DMS153 (cell line): ENCODE measurements around the gene KAT2A.
A peak's percentile ranks its signal among the peaks of the same experiment; 100 is the strongest.

Experiments
- DNase-seq: peaks from one replicate; lab custom pipeline; 2025; lab: John Stamatoyannopoulos, UW

The KAT2A gene

GRCh38 chr17:42094375-42095069 is 26.6 kb downstream of the KAT2A start:
- no peak for DNase-seq

GRCh38 chr17:42092939-42093338 is 28.2 kb downstream of the KAT2A start:
- DNase-seq: no peak

DNA sequence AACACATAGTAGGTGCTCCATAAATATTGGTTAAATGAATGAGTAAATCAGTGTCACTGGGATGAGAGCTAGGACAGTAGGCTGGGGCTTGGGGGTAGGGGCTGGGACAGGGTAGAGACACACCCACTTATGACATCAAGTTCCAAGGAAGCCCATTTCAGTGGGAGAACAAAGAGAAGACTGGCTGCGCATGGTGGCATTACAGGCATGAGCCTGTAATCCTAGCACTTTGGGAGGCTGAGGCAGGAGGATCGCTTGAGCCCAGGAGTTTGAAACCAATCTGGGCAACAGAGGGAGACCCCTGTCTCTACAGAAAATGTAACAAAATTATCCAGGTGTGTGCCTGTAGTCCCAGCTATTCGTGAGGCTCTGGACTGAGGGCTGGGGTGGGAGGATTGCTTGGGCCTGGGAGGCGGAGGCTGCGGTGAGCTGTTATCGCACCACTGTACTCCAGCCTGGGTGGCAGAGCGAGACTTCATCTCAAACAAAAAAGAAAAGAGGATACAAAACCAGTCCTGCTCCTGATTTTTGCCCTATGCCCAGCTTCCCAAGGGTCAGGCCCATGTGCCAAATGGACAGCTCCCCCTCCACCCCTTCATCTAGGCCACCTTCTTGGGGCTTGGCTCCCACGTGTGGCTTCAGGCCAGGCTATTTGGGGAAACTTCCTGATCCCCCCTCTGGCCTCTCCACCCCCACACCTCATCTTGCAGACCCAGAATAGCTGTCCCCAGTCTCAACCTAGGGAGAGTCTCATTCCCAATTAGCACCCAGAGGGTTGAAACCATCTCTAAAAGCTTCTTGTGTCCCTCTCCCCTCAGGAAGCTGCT is 30.0 kb downstream of the KAT2A start:
- no peak for DNase-seq

DNA sequence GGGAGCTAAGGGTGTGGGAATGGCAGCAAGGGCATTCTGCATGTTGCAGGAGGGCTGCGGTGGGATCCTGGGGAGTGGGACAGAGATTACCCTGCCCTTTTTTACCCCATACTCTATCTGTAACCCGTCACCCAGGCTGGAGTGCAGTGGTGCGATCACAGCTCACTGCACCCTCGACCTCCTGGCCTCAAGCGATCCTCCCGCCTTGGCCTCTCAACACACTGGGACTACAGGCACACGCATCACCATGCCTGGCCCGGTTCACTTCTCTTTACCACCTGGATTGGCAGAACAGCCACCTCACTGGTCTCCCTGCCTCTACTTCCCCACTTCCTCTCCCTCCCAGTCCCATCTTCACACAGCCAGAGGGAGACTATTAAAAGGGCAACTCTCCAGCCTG is 32.4 kb downstream of the KAT2A start:
- no peak for DNase-seq

DNA sequence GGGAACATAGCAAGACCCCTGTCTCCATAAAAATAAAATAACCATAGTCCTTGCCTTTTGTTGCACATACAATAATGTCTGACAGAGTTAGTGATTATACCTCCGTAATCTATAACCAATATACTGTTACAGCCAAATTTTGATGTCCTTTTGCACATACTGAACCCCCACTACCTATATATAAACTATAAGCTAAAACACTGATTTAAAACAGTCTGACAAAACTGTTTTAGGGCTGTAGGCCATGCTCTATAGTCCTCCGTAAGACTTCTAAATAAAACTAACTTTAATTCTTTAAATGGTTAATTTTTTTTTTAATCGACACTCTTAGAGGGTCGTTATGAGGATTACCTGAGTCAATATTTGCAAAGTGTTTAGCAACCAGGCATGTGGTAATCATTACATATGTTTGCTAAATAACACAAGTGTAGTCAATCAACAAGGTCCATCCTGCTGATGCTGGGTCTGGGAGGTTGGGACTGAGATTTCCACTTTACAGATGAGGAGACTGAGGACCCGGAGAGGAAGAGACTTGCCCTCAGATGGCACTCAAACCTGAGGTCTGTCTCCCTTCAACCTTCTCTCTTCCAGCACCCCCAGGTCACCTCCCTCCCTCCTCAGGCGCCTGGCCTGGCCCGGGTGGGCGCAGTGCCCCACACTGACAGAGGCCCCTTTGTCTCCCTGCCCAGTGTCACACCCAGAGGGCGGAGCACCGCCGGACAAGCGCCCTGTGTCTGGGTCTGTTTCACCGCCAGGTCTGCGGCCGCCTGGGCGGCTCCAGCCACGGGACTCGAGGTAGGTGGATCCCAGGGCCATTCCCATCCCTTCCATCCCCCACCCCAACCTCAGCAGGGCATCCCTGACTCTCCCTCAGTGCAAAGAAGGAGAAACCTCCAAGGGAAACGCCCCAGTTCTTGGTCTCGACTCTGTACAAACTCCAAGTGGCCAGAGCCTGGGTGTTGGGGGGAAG is 33.1 kb downstream of the KAT2A start:
- no peak for DNase-seq

DNA sequence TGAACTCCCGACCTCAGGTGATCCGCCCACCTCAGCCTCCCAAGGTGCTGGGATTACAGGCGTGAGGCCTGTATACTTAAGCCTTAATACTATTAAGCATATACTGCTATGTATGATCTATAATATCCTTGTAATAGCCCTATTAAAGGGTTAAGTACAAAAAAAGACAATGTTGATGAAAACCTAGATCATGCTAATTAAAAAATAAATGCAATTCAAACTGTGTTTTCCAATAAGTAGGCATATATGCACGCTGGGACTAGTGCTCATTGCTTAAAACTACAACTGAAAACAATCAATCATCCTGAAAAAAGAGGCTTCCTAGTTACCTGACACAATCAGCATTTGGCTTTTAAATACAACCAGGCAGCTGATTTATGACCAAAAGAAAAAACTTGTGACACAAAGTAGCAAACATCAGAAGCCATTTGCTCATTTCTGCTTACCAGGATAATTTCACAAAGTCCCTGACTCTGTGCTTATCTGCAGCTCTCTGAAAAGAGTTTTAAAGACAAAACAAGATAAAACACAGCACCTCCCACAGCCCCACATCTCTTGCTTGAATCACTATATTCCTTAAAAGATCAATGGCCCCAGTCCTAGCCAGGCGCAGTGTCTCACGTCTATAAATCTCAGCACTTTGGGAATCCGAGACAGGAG is 34.0 kb downstream of the KAT2A start:
- DNase-seq: no peak

GRCh38 chr17:42081516-42082129 is 39.5 kb downstream of the KAT2A start:
- DNase-seq: no peak

DNA sequence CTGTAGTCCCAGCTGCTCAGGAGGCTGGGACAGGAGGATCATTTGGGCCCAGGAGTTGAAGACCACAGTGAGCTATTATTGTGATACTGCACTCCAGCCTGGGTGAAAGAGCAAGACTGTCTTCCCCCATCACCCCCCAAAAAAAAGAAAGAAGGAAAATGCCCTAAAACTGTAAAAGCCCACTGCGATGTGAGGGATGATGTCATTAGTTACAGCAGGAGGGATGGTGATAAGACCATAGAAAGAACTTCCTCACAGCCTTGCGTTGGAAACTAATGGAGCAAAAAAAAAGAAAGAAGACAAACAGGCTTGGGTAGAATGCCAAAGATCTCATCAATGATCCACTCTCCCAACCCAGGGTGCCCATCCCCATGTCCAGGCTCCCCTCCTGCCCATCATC is 41.6 kb downstream of the KAT2A start:
- DNase-seq: no peak

- DNase-seq: no peak
Measured at GRCh38 chr17:42078396-42079043, 42.6 kb downstream of the KAT2A start.

DNA sequence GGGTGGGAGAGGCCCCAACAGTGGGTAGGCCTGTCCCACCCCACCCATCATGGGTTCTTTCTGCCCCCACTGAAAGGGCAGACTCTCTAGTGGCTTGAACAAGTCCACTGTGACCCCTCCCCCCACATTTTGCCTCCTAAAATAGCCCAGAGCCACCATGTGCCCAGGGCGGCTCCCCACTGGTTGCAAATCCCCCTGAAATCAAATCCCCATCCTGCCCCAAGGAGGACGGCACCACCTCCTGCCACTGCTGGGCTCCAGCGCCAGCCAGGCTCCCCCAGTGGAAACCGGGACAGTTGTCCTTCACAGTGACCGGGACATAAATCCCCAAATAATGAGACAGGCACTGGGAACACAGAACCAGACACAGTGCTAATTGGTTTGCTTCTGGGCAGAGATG is 43.4 kb downstream of the KAT2A start:
- no peak for DNase-seq

GRCh38 chr17:42076797-42077559 is 44.2 kb downstream of the KAT2A start:
- DNase-seq: no peak

GRCh38 chr17:42075789-42076188 is 45.4 kb downstream of the KAT2A start:
- DNase-seq: no peak

DNA sequence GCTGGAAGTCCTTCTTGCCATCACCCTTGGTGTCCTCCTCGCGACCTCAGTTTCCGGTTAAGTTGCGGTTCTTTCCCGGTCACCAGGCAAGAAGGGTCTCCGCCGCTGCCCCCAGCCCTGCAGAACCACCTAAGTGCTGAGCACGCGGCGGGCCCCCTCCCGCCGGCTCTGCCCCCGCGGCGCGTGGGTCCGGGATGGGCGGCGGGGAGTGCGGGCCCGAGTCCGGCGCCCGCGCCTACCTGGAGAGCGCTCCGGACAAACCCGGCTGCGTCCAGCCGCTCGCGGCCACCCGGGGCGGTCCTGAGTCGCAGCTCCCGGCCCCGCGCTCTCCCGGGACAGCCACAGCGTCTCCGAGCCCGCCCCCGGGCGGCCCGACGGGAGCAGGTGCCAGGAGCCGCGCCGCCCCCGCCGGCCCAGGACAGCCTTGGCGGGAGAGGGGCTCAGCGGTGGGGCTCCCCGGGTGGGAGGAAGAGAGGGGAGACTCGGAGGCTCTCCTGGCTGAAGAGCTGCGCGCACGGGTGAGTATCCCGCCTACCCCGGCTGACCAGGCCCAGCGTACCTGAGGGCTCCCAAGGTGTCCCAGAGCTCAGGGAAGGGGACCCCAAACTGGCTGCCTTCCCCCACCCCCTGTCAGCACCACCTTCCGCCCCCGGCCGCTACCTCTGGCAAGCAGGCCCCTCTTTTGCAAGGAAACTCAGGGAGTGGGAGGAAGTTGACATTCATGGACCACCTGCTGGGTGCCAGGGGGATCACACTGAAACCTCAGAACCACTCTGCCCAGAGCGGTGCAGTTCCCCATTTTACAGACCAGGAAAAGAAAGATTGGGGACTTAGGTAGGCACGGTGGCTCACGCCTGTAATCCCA is 48.6 kb downstream of the KAT2A start:
- no peak for DNase-seq

DNA sequence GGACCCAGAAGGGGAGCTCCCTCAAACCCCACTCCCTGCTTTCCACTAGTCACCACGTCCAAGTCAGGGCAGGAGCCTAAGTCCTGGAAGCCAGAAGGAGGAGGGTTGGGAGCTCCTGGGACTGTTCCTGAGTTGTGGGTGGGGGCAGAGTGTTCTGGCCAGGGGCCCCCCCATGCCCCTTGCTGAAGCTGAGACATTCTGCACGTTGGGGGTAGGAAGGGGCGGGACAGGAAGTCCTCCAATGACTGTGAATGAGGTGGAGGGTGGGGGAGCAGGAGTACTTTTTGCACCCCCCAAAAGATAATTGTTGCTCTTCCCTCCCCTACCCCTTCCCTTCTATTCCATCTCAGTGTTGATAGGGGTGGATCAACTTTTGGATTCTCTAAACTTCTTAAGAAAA is 49.4 kb downstream of the KAT2A start:
- DNase-seq: no peak

GRCh38 chr17:42068979-42069378 is 52.2 kb downstream of the KAT2A start:
- no peak for DNase-seq

- peak; percentile 8 for DNase-seq
Measured at GRCh38 chr17:42067371-42068091, 53.6 kb downstream of the KAT2A start.

DNA sequence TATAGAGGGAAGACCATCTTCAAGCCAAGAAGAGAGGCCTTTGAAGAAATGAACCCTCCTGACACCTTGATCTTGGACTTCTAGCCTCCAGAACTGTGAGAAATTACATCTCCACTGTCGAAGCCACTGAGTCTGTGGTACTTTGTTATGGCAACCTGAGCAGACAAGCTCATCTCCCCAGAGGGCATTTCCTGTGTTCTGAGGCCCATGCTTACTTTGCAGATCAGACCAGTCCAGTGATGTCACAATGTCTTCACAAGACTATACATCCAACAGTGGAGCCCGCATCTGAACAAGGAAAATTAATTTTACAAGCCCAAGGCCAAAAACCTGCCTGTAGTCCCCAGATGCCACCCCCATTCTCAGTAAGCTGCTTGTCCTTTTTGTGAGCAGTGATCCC is 56.0 kb downstream of the KAT2A start:
- no peak for DNase-seq
